ENCODE results near the gene PFN3. TPM values are rescaled to one million over a fixed set of nuclear protein-coding genes. Genes with fewer than 3 reads are reported as not detected.

Gene PFN3
- total and polyA plus RNA-seq, 2 of the 4 experiments (the other 2 are of a cell fraction), result not detected

- H2BK20ac ChIP-seq (ENCODE audit: low read depth, low read length), result no peak overlapping the region
- POLR2A ChIA-PET (ENCODE audit: unreplicated experiment), result no interaction called here
- no peak overlapping the region for H3K4ac ChIP-seq (ENCODE audit: low read depth, low read length)
- dilution Hi-C loops (cut with HindIII; ENCODE audit: low sequenced_read_pairs, unreplicated experiment) (no loop called here), intact Hi-C loops (cut with micrococcal nuclease) (no loop called here), in situ Hi-C loops (cut with MboI; ENCODE audit: low sequenced_read_pairs) (no loop called here)
- no peak overlapping the region for H2AK5ac ChIP-seq (ENCODE audit: low read depth, low read length)
- no CpG with 5 or more reads among the region's 5 CpGs for WGBS, 2 experiments (ENCODE audit: extremely low coverage in 2 of 2, insufficient read length in 1 of 2)
- peaks cover 2% of the 10 kb centered on the region; the same call in 1 of the 2 replicates for H3K9me3 ChIP-seq (ENCODE audit: control insufficient read depth, insufficient read depth, low read length)
- H4K5ac ChIP-seq (ENCODE audit: low read depth, low read length), result no peak overlapping the region
- CTCF ChIA-PET, result no interaction called here
- H3K4me3 ChIP-seq (ENCODE audit: insufficient read depth, low read depth, low read length), result no peak overlapping the region
- H2AFZ ChIP-seq (replicated peaks; ENCODE audit: low read length, poor library complexity), result no peak overlapping the region
- H3K23ac ChIP-seq (ENCODE audit: low read depth, low read length), result no peak overlapping the region
- no peak overlapping the region for H2BK15ac ChIP-seq (ENCODE audit: low read depth, low read length)
- TF ChIP-seq NFE2L2 (IDR thresholded peaks at IDR 0.05; ENCODE audit: low read depth, low read length), result no peak
- TF ChIP-seq MXI1 (IDR thresholded peaks at IDR 0.05; ENCODE audit: borderline replicate concordance, low read depth, low read length), result no peak
- TF ChIP-seq BHLHE40 (IDR thresholded peaks at IDR 0.05; ENCODE audit: low read depth, low read length), result no peak
- TF ChIP-seq FOS (IDR thresholded peaks at IDR 0.05; ENCODE audit: low read depth, low read length), result no peak
- no peak for TF ChIP-seq RFX5 (IDR thresholded peaks at IDR 0.05; ENCODE audit: low read depth, low read length)
- no peak for TF ChIP-seq SMC3 (IDR thresholded peaks at IDR 0.05; ENCODE audit: low read depth, low read length)
- no peak for TF ChIP-seq MAZ (IDR thresholded peaks at IDR 0.05; ENCODE audit: borderline replicate concordance, low read depth, low read length)
- TF ChIP-seq POLR2A (IDR thresholded peaks at IDR 0.05; ENCODE audit: low read depth, low read length), result no peak
- TF ChIP-seq USF2 (IDR thresholded peaks at IDR 0.05; ENCODE audit: low read depth, low read length), result no peak
- TF ChIP-seq CEBPB (IDR thresholded peaks at IDR 0.05; ENCODE audit: low read depth, low read length), result no peak
- TF ChIP-seq RAD21 (IDR thresholded peaks at IDR 0.05; ENCODE audit: low read length), result no peak
- TF ChIP-seq CTCF (conservative IDR thresholded peaks at IDR 0.05; ENCODE audit: low read depth, low read length), result no peak
- no peak for TF ChIP-seq ELK1 (IDR thresholded peaks at IDR 0.05; ENCODE audit: borderline replicate concordance, low read depth, low read length)
- no peak for TF ChIP-seq CHD1 (IDR thresholded peaks at IDR 0.05; ENCODE audit: low read depth, low read length)
- no peak for TF ChIP-seq RCOR1 (IDR thresholded peaks at IDR 0.05; ENCODE audit: insufficient replicate concordance, low read length)
- no peak for TF ChIP-seq MAFK (IDR thresholded peaks at IDR 0.05; ENCODE audit: low read depth, low read length)
- H3K18ac ChIP-seq (ENCODE audit: low read depth, low read length), result no peak overlapping the region
- no peak overlapping the region for H2BK120ac ChIP-seq (ENCODE audit: low read depth, low read length)
- DNase-seq (no peak), ATAC-seq (ENCODE audit: low read depth) (no peak)
- no peak overlapping the region for H3K9ac ChIP-seq (ENCODE audit: low read depth, low read length)
- H3K4me1 ChIP-seq (ENCODE audit: control insufficient read depth, insufficient read depth, low read length), result peaks cover 16% of the 10 kb centered on the region
- no peak overlapping the region for H3K56ac ChIP-seq (ENCODE audit: extremely low read depth, insufficient read depth, low read length)
- peaks cover 8% of the 10 kb centered on the region; the same call in 1 of the 2 replicates for H3K27me3 ChIP-seq (ENCODE audit: control insufficient read depth, insufficient read depth, low read length)
- no peak overlapping the region for H3K14ac ChIP-seq (replicated peaks; ENCODE audit: low read depth, low read length)
- no TSS peak for BruUV-seq (replicated peaks)
- peaks cover 4% of the 10 kb centered on the region for H4K20me1 ChIP-seq (ENCODE audit: insufficient read depth, low read length)
- H3K9me1 ChIP-seq (ENCODE audit: insufficient read depth, low read length), result peaks cover 6% of the 10 kb centered on the region; the same call in 1 of the 2 replicates
- no peak overlapping the region for H2BK5ac ChIP-seq (ENCODE audit: low read depth, low read length, poor library complexity, severe bottlenecking)
- H3K36me3 ChIP-seq (ENCODE audit: control insufficient read depth, insufficient read depth, low read length), result peaks cover 5% of the 10 kb centered on the region; the same call in 1 of the 2 replicates
- H3K27ac ChIP-seq (ENCODE audit: insufficient read depth, low read length), result no peak overlapping the region
- no peak overlapping the region for H2AK9ac ChIP-seq (replicated peaks; ENCODE audit: low read depth, low read length, poor library complexity)
- peaks cover 22 to 27% of the 10 kb centered on the region in 2 experiments for H3K79me1 ChIP-seq (ENCODE audit: low read depth in 1 of 2, low read length in 2 of 2)
- H3K4me2 ChIP-seq (ENCODE audit: low read depth, low read length), result no peak overlapping the region
- H4K8ac ChIP-seq (ENCODE audit: low read depth in 2 of 2, low read length in 2 of 2), result no peak overlapping the region; a peak in 1 of 4 replicates
- no peak overlapping the region for H4K91ac ChIP-seq (ENCODE audit: insufficient read depth, low read depth, low read length)
Observed at GRCh38 chr5:177353093-177353492, 47.4 kb downstream of the PFN3 start.

Measured in IMR-90 (cell line).